ENCODE results near the gene MYH7B.

The MYH7B gene

DNA sequence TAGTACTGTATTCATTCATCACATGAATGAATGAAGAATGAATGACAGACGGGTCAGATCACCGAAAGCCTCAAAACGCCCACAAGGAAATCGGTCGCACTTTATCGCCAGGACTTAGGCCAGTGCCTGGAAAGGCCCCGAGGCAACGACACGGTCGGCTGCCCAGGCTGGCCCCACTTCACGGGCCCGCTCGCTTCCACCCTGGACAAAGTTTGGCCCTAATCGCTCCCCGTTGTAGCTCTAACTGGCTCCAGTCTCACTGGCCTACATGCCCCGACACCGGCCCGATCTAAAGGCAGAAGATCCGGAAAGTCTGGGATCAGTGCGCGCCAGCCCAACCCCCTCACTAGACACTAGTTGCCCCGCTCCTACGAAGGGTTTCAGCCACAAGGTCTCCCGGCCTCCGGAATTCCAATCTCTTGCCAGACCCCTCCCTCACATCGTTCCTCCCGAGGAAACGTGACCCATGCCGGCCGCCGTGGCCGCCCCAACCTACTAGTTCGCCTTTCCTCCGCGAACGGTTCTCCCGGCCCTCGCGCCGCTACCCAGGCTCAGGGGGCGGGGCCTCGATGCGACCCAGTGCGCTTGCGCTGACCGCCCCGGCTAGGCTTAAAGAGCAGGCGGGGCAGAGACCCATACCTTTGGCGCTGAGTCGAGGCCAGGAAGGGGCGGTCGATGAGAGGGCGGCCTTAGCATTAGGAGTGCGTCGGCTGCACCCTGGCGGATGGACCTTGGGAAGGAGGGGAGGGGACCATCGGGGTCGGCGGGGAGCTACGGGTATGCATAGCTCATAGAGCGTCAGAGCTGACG, at the start of gene MYH7B, which contains the start of gene GSS:
MYH7B (plus strand) TSS at position 638 of the 810 bp plus-strand sequence. CDS start 22,138 bp downstream, outside the sequence.
GSS (minus strand) TSS at position 576 of the 810 bp plus-strand sequence. CDS start 3,954 bp downstream, outside the sequence.
- peak; percentile 98 for DNase-seq

DNA sequence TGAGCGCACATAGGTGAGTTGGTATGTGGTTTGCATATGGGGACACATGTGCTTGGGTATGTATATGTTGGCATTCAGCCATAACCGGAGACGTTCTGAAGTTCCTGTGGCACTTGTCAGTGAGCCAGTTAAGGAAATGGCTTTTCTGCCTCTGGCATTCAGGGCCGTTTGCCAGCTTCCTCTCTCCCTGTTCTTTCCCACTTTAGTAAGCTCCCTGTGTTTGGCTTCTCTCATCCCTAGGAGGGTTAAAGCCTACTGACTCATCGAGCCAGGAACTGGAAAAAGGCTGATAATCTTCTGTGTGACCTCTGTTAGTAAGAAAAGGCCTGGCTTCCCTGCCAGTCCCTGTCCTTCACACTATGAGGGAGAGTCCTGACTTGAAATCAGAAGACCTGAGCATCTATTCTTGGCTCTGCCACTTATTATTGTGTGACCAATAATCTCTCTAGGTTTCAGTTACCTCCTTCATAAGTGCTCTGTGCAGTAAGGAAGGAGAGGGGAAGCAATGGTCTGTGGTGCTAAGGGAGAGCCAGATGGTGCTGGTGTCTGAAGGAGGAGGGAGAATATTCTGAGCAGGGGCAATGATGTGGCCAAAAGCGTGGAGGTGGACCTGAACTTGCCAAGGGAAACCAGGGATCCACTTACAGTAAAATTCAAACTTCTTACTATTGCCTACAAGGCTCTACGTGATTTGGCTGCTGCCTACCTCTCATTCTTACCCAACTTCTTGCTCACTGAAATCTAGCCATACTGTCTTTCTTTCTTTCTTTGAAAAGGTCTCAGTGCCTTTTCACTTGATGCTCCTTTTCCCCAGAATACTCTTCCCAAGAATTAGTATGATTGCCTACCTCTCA, 47.8 kb upstream of the MYH7B start:
- peak; percentile 45 for DNase-seq

DNA sequence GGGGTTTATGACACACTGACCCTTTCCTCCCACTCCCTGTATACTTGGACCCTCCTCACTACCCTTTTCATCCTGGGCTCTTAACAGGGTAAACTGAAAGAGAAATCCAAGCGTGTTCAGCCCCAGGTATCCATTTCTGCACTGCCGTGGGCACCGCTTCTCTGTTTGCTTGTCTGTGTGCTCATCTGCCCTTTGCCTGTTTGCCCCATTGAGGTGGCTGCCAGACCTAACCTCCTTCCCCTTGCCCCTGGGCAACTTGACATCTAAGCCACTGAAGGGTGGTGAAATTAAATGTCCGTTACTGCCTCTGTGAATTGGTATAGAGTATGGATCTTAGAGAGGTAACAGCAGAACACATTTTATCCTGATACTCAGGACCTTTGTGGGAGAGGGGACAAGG, 40.5 kb upstream of the MYH7B start:
- DNase-seq, result no peak

DNA sequence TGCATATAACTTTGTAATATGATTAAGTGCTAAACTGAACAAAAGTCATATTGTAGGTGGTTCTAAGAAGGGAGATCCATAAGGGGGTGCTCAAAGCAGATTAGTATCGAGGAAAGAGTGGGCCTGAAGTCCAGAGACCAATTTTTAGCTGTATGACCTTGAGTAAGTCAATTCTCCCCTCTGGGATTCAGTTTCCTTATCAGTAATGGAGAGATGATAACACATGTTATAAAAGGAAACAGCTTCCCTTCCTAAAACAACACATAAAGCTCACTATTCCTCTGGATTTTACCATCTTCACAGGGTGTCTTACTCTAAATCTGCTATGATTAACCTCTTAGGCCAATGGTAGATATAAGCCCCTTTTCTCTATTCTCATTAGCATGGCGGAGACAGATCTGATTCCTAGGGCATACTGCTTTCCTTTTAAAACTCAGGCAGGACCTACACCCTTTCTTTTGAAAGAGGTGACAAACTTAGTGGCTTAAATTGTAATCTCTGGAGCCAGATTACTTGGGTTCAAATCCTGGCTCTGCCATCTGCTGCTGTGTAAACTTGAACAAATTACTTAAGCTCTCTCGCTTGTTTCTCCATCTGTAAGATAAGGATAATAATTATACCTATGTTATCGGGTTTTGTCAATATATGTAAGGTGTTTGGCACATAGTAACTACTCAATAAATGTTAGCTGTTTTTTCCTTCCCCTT, 39.8 kb upstream of the MYH7B start:
- DNase-seq, result no peak

DNA sequence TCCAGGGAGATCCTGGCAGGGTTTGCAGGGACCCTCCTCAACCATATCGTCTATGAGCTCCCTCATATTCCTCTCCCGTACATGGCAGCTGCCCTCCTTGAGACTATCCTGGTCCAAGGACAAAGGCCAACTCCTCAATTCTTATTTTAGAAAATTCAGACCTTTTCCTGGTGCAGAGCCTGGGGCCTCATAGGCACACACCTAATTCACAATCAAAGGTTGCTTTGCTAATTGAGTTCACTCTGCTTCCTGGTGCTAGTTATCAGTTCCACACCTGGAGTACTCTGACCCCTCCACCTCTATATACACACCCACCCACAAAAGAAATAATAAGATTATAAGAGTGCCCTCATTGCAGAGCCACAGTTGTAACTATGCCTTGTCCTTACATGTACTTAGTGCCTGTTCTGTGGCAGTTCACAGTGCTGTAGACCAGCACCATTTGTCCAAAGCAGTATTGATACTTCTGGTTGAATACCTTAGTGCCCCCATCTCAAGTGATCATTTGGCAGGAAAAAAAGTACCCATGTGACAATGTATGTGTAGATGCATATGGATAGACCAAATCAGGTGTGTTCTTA, 38.8 kb upstream of the MYH7B start:
- DNase-seq, result no peak

DNA sequence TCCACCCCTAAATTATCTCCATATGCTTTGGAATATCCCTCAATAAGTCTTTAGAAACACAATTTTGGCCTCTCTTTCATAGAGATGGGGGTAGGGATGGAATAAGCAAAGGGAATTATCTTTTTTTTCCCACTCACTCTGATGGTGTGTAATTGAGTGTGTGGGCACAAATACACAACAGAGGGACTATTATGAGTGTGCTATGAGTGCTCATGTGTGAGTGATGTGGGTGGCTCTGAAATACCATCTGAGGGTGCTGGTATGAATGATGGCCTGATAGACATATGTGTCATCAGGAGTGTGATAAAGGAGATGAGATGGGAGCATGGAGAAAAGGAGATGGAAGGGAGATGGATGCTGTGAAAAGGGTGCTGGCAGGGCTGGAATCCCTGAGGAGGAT, 35.6 kb upstream of the MYH7B start:
- DNase-seq, result no peak

DNA sequence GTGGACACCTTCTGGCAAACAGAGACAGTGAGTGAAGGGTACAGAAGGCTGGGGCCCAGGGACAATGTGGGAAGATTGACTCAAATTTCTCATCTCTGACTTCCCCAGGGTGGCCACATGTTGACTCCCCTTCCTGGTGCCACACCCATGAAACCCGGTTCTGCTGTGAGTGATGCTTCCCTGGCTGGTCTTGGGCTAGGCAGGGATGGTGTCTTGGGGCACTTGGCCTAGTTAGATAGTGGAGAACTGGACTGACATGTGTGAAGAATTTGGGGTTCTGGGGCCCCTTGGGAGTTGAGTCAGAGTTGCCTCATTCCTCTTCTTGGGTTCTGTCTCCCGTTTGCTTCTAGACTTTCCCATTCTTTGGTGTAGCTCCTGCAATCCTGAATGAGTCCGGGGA, 34.2 kb upstream of the MYH7B start:
- DNase-seq, result no peak

DNA sequence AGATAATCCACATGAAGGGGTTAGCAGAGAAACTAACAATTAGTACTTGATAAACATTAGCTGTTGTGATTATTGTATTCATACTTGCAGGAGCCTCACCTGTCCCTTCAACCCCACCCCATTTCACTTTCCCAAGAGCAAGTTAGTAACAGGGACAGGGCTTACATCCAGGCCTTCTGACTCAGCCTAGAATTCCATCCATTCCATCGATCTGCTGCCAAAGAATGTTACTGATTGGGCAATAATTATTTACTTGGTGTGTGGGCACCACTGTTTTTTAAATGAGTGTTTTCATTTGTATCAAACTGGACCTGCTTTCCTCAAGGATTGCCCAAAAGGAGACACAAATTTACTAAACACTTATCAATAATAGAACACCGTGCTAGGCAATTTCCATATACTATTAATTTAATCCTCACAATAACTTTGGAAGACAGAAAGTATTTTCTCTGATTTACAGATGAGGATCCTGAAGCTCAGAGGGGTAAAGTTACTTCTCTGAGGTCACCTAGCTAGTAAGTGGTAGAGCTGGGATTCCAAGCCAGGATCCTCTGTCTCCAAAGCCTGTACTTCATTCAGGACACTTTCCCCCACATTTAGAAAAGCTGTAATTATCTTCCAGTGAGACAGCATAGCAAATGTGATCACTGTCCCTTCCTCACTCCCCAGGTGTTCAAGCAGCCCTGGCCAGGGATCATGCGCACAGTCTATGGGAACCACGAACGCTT, 32.9 kb upstream of the MYH7B start:
- no peak for DNase-seq

DNA sequence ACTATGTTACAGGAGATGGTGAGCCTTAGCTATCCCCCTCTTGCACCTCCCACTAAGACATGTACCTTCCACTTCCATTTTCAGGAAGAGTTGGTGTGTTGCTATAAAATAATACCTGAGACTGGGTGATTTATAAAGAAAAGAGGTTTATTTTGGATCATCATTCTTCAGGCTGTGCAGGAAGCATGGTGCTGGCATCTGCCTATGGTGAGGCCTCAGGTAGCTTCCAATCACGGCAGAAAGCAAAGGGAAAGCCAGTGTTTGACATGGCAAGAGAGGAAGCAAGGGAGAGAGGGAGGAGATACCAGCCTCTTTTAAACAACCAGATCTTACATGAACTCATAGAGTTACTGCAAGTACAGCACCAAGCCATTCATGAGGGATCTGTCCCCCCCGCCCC, 32.3 kb upstream of the MYH7B start:
- no peak for DNase-seq

DNA sequence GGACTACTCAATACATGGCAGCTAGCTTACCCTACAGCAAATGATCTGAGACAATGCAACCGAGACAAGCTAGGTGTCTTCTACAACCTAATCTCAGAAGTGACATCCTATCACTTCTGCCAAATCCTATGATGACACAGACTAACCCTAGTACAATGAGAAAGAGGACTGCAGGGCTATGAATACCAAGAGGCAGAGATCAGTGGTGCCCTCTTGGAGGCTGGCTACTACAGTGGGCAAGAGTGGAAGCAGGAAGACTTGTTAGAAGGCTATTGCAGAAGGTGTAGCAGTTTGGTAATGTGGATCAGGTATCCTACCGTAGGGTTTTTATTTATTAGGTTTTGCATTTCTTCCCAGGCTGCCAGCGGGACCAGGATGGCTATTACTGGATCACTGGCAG, 30.3 kb upstream of the MYH7B start:
- DNase-seq, result no peak

DNA sequence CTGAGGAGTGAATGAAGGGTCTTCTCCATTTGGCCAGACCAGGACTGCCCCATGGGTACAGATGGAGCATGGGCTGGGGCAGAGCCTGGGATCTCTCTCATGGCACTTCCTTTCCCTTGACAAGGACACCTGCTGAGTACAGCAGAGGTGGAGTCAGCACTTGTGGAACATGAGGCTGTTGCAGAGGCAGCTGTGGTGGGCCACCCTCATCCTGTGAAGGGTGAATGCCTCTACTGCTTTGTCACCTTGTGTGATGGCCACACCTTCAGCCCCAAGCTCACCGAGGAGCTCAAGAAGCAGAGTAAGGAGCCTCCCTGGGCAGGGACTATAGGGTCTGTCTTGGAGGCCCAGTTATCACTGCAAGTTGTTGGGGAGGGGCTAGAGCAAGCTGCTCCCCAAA, 29.7 kb upstream of the MYH7B start:
- DNase-seq, result no peak

DNA sequence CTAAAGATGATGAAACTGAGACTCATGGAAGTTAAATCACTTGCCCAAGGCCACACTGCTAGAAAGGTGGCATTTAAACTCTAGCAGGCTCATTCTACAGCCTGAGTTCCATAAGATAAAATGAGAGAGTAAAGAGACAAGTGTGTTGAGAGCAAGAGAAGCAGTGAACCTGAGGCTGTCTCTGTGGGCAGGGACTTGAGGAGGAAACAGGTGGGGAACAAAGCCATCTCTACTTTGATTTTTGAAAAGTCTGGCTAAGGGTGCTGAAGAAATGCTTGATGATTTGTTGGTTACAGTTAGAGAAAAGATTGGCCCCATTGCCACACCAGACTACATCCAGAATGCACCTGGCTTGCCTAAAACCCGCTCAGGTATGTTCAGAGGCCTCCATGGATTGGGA, 29.1 kb upstream of the MYH7B start:
- no peak for DNase-seq

DNA sequence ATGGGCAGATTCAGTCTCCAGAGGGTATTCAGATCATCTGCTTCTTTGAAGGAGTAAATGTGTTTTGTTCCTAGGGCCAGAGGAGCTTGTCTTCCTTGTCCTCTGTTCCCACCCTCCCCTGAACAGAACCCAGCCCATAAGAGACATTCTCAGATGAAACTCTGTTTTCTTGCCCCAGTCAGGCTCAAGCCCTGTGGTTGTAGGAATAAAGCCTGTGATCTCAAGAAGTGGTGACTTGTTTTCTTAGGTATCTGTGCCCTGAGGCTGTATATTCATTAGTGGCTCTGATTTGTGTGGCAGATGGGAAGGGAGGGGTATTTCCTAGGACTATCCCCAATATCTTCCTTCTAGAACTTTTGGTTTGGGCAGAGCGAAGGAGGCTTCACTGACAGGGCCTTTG, 27.9 kb upstream of the MYH7B start:
- no peak for DNase-seq

DNA sequence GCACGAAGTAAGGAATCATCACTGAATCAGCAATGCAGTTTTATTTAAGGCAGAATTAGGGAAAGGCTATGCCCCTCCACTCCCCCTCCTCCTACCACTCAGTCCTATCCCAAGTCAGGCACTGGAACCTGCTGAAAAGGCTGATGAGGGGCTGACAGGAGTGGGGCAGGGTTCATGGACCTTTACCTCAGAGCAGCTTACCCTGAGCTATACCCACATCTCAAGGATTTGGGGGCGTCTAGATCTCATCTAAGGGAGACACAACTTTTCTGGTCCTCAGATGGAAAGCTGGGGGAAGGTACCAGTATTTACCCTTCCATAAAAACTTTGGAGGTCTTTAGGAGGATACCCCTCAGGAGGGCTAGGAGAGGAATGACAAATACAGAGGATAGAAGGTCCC, 27.3 kb upstream of the MYH7B start:
- DNase-seq, result no peak

DNA sequence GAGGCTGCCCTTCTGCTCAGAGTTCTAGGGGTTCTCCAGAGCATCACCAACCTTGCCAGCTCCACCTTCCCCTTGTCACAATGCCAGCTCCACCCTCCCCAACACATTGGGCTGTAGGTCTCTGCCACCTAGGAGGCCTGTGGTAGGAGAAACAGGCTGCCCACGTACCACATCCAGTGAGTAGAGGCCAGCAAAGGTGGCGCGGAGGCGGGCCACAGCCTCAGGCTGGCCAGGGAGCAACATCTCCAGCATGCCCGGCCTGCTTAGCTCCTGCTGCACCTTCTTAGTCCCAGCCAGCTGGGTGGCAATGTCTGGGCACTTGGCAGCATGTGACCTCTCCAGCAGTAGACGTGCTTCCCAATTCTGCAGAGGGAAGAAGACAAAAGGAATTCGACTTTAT, 23.9 kb upstream of the MYH7B start:
- no peak for DNase-seq

DNA sequence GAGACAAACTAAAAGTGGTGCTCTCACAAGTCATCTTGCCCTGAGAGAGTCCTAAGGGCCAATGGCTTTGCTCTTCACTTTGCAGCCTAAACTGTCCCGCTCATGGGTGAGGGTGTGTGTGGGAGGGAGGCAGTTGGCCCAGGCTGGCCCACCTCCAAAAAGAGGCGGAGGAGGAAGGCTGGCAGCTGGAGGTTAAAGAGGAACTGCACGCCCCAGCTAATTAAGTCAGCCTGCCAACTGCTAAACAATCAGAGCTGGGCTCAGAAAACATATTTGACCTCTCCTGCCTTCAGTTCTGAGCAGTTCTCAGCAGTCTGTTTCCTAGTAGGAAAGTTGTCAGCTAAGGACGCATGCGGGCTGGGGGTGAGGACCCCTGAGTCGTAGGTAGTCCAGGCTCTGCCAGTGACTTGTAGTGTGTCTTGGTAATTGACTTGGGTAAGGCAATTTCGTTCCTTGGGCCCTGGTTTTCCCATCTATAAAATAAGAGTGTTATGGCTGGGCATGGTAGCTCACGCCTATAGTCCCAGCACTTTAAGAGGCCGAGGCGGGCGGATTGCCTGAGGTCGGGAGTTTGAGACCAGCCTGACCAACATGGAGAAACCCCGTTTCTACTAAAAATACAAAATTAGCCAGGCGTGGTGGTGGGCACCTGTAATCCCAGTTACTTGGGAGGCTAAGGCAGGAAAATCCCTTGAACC, 17.1 kb upstream of the MYH7B start:
- peak; percentile 76 for DNase-seq

DNA sequence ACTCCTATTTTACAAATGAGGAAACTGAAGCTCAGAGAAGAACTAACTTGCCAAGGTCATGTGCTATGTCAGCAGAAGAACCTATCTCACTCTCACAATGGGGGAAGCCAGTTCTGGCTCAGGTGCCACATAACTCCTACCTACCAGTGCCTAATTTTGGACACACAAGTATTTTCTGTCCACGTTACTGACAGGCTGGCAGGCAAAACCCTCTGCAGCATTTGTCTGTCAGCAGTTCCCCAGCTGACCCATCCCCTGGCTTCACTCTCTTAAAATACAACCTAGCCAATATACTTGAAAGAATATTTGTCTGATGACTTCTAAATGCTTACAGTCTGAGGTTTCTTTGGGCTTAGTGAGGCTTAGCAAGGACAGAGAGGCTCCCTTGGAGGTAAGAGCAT, 15.6 kb upstream of the MYH7B start:
- no peak for DNase-seq

DNA sequence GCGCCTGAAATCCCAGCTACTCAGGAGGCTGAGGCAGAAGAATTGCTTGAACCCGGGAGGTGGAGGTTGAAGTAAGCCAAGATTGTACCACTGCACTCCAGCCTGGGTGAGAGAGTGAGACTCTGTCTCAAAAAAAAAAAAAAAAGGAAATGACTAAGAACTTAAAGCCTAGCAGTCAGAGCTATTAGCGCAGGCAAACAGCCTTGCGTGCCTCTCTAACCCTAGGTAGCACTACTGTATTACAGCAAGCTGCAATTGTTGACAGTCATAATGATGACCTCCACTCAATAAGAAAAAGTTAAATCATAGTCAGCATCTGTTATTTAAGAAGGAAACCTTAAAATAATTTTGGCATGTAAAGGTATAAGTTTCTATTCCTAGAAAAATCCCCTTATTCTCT, 14.4 kb upstream of the MYH7B start:
- peak; percentile 65 for DNase-seq

DNA sequence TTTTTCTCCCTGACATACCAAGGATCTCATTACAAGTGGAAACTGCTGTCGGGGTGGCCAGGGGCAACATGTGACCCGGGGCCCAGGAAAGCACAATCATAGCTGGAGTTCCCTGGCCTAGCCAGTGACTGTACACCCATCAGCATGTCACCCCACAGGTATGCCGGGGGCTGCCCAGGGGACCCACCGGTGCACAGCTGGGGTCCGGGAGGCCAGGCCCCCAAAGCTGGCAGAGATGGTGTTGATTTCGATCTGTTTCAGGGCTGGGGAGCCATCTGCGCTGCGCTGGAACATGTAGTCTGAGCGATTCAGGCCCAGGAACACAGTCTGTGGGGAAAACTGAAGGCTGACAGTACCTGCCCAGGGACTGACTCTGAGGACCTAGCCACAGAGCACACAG, 13.4 kb upstream of the MYH7B start:
- DNase-seq, result no peak

DNA sequence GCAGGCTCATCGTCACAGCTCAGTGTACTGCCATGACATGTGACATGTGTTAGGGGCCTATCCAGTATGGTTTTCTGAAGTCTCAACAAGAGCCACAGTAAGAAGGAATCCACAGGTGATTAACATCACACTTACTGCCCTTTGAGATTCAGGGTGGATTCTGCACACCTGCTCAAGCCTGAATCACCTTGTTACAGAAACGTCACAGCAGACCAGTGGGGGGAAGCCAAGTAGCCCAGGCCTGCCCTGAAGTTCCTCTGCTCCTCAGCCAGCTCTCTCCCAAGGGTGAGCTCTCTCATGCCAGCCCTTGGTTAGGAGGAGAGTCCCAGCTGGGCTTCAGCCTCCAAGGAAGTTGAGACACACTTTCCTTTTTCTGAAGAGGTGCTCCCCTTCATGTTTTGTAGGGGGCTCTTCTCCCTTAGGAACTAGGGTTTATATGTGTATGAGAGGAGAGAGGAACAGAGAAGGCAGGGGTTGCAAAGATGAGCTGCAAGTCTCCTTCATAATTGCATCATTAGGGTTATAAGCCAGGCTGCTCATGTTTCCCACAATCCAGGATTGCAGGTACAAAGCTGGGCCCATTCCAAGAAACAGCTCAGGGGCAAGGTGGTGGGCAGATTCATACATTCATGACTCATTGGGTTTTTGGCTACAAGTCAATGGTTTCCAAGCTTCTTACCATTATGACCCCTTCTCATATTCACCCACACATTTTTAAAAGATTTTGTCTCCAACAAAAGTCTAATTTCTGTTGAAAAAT, 11.7 kb upstream of the MYH7B start:
- DNase-seq, result no peak

Data from suppressor macrophage treated with lipopolysaccharide for 4 hours (primary cell).